Activated CD8-positive, alpha-beta T cell treated with anti-CD3 and anti-CD28 coated beads for 36 hours (primary cell): Measurements from ENCODE around the gene PIK3CB. TPM values are rescaled to one million over a fixed set of nuclear protein-coding genes. Genes with fewer than 3 reads are reported as not detected.
A peak's percentile ranks its signal among the peaks of the same experiment; 100 is the strongest.
"Not testable (repeated sequence)": the region's sequence is repeated elsewhere in the genome, so short reads cannot be mapped to it uniquely, and the experiment has no call there.

Experiments used
- ATAC-seq: fragments of 200-7000 bp; cut with Tn5 transposase; one replicate; pipeline ENCODE4 v1.10.0; 2021; ENCODE audit warnings: mild to moderate bottlenecking, moderate library complexity
- CTCF ChIA-PET: fragments of 350-600 bp; sonication (Branson Sonifier 250); formaldehyde crosslinking; loops from one replicate; lab custom pipeline; 2021; ENCODE audit warnings: antibody characterized with exemption; lab: Charles Lee
- POLR2A ChIA-PET: fragments of 350-600 bp; sonication (Branson Sonifier 250); formaldehyde crosslinking; loops from one replicate; lab custom pipeline; 2021; ENCODE audit warnings: antibody characterized with exemption; lab: Charles Lee
- DNase-seq: peaks from one replicate; pipeline ENCODE4 v3.0.0-alpha.2; 2020
- H3K27ac Mint-ChIP-seq: one replicate; pipeline ENCODE4 v1.8.0; 2021; ENCODE audit warnings: mild to moderate bottlenecking, mixed read lengths
- H3K27me3 Mint-ChIP-seq: one replicate; pipeline ENCODE4 v1.8.0; 2021; ENCODE audit warnings: mixed read lengths
- H3K36me3 Mint-ChIP-seq: one replicate; pipeline ENCODE4 v1.8.0; 2021; ENCODE audit warnings: low read depth, mixed read lengths
- H3K4me1 Mint-ChIP-seq: one replicate; pipeline ENCODE4 v1.8.0; 2021; ENCODE audit warnings: low read depth, mixed read lengths
- H3K4me3 Mint-ChIP-seq: one replicate; pipeline ENCODE4 v1.8.0; 2021; ENCODE audit warnings: mild to moderate bottlenecking, moderate library complexity, mixed read lengths
- H3K9me3 Mint-ChIP-seq: one replicate; pipeline ENCODE4 v1.8.0; 2021; ENCODE audit warnings: mixed read lengths
- intact Hi-C: fragments of 100-400 bp; cut with micrococcal nuclease; formaldehyde crosslinking; loops from one replicate; pipeline ENCODE4 v1.10.0; 2022
- total RNA-seq, 2 experiments: library from RNA; stranded (reverse); gene quantifications; one replicate each; pipeline ENCODE4 v1.2.3, GENCODE V29; 2021
- TF ChIP-seq, protein P1 (sequence below): fragments of 200-600 bp; IDR thresholded peaks from one replicate; pipeline ENCODE4 v1.8.0; 2022; ENCODE audit warnings: antibody characterized with exemption, mild to moderate bottlenecking

PIK3CB gene
- total RNA-seq, 2 experiments from 2014 or later: 12.4 to 13.4 TPM

DNA sequence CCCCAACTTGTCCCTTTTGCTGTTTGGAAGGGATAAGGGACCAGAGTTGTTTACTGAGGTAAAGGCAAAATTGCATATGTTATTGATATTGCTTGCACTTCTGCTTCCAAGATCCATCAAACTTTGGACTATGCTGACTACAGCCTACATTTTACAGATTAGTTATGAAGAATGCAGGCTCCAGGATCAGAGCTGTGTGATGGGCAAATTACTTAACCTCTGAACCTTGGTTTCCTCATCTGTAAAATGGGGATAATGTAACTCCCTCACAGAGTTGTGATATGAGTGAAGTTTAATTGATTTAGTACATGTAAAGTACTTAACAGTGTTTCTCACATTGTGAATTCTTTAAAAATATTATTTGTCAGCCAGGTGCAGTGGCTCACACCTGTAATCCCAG is 210.2 kb downstream of the PIK3CB start:
- CTCF ChIA-PET: interaction anchor here (1.0 to 1.4 kb wide), 2 partner anchors 291 to 299 kb away, joined by 3 read pairs; no protein-coding TSS in a partner anchor
- DNase-seq (no peak), ATAC-seq (no peak)
- H3K27me3 Mint-ChIP-seq: no peaks in the 10 kb centered on the region
- intact Hi-C loops: no loop called here
- H3K27ac Mint-ChIP-seq: no peak overlapping the region
- H3K4me3 Mint-ChIP-seq: no peak overlapping the region
- POLR2A ChIA-PET: no interaction called here
- no peaks in the 10 kb centered on the region for H3K4me1 Mint-ChIP-seq
- H3K36me3 Mint-ChIP-seq: no peaks in the 10 kb centered on the region
- H3K9me3 Mint-ChIP-seq: no peaks in the 10 kb centered on the region
- TF ChIP-seq, protein P1, sequence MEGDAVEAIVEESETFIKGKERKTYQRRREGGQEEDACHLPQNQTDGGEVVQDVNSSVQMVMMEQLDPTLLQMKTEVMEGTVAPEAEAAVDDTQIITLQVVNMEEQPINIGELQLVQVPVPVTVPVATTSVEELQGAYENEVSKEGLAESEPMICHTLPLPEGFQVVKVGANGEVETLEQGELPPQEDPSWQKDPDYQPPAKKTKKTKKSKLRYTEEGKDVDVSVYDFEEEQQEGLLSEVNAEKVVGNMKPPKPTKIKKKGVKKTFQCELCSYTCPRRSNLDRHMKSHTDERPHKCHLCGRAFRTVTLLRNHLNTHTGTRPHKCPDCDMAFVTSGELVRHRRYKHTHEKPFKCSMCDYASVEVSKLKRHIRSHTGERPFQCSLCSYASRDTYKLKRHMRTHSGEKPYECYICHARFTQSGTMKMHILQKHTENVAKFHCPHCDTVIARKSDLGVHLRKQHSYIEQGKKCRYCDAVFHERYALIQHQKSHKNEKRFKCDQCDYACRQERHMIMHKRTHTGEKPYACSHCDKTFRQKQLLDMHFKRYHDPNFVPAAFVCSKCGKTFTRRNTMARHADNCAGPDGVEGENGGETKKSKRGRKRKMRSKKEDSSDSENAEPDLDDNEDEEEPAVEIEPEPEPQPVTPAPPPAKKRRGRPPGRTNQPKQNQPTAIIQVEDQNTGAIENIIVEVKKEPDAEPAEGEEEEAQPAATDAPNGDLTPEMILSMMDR: no peak

DNA sequence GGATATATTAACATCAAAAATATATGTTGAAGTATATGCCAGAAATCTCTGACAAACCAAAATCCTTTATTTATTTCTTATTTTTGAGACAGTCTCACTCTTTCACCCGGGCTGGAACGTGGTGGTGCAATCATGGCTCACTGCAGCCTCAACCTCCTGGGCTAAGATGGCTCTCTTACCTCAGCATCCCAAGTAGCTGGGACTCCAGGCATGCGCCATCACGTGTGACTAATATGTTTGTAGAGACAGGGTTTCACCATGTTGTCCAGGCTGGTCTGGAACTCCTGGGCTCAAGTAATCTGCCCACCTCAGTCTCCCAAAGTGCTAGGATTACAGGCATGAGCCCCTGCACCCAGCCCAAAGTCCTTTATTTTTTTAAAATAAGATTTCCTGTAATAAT is 214.3 kb downstream of the PIK3CB start:
- no peaks in the 10 kb centered on the region for H3K4me1 Mint-ChIP-seq
- CTCF ChIA-PET: interaction anchor here (0.6 to 1.9 kb wide), 4 partner anchors 26 to 295 kb away, joined by 3 to 5 read pairs (median 4); no protein-coding TSS in a partner anchor

DNA sequence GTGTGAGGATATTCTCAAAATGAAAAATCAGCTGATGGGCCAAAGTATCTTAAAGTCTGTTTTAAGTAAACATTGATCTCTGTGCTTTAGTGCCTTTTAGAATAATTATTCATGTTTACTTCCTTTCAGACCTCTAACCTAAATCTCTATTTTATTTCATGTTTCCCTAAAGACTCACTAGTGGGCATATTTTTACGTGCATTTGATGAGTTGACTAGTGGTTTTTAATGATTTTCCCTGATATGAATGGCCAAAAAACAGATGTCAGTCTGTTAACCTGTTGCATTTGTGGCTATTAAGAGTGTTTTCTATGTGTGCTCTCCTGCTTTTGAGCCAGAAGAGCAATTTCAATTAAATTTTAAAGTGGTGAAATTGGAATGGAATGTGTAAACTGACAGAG is 219.3 kb downstream of the PIK3CB start:
- Mint-ChIP-seq H3K36me3 (no peaks in the 10 kb centered on the region), H3K9me3 (no peaks in the 10 kb centered on the region), H3K4me1 (no peaks in the 10 kb centered on the region), H3K27ac (no peak overlapping the region), H3K4me3 (no peak overlapping the region), H3K27me3 (no peaks in the 10 kb centered on the region)
- intact Hi-C loops: no loop called here
- no peak for ATAC-seq
- POLR2A ChIA-PET: no interaction called here
- CTCF ChIA-PET: interaction anchor here (1.0 to 1.9 kb wide), 2 partner anchors 21 to 300 kb away, joined by 3 to 9 read pairs; no protein-coding TSS in a partner anchor
- no peak for DNase-seq
- TF ChIP-seq, protein P1: no peak

More for the DNA sequence above, 214.3 kb downstream of the PIK3CB start:
- TF ChIP-seq, protein P1: no peak
- ATAC-seq (no peak), DNase-seq (no peak)
- POLR2A ChIA-PET: no interaction called here
- Mint-ChIP-seq H3K4me3 (no peak overlapping the region), H3K27me3 (no peaks in the 10 kb centered on the region), H3K27ac (no peak overlapping the region), H3K36me3 (no peaks in the 10 kb centered on the region), H3K9me3 (no peaks in the 10 kb centered on the region)
- intact Hi-C loops: no loop called here

DNA sequence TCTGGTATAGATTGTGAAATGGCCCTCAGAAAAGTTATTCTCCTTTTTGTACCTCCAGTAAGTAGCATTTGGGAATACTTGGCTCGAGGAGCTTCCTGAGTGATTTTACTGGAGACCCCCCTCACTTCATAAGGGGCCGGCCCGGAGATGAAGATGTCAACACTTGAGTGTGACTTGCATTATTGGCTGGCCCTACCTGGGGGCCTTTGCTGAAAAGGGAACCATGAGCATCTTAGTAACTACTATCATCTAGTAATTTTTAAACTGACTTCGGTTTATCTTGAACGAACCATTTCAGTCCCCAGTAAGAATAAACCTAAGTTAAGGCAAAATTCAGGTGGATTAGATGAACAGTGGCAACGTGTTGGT is 224.8 kb downstream of the PIK3CB start:
- CTCF ChIA-PET: interaction anchor here (0.6 to 4.2 kb wide), 4 partner anchors 15 to 502 kb away, joined by 3 to 22 read pairs (median 6); partner anchors contain the start of gene CEP70
- H3K4me3 Mint-ChIP-seq: peak overlapping the region; percentile 76
- TF ChIP-seq, protein P1: no peak

DNA sequence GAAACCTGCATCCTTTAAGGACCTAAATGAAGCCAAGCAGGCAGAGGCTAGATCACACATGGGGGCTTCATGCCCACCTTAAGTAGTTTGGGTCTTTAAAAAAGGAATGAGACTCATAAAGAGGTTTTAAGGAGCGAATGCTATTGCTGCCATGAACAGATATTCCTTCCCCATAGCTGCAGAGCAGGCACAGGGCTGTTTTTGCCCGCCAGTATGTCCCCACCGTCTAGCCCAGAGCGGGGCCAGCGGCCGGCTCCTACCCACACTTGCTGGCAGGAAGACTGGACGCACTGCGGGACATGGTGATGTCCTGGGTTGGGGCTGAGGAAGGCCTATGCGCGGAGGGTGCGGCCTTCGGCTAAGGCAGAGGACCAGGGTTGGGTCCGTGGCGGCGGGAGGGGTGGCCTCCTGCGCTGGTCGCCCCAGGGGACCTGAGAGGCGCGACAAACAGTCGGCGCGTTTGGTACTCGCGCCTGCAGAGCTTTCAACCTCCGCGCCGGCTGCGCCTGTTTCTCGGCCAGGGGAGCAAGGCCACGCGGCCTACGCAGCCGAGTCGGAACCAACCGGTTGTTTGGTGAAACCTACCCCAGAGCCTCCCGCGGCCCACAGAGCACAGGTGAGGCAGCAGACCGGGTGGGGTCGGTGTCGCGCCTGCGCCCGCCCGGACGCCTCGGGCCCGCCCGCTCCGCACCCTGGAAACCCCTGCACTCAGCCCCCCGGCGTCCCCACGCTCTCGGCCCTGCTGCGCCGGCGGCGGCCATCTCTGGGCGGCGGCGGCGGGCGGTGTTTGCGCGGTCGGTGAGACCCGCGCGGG is 226.2 kb downstream of the PIK3CB start, which contains the start of gene FAIM:
Gene FAIM, plus strand, starts transcription at position 450 of the 814 bp plus-strand sequence. CDS start 10,956 bp downstream, outside the sequence.
- no peaks in the 10 kb centered on the region for H3K27me3 Mint-ChIP-seq
- H3K36me3 Mint-ChIP-seq: peaks cover 1% of the 10 kb centered on the region
- peak; percentile 74 for DNase-seq
- peak; percentile 76 for ATAC-seq
- H3K27ac Mint-ChIP-seq: peak within 1 kb of the TSS; percentile 95
- H3K4me1 Mint-ChIP-seq: peaks cover 12% of the 10 kb centered on the region
- TF ChIP-seq, protein P1: no peak
- H3K9me3 Mint-ChIP-seq: no peaks in the 10 kb centered on the region
- intact Hi-C loops: no loop called here
- ChIA-PET CTCF (interaction anchor here (0.7 to 4.2 kb wide), 4 partner anchors 14 to 315 kb away, joined by 3 to 22 read pairs (median 4); partner anchors contain the start of gene CEP70), POLR2A (interaction anchor here (0.6 to 3.3 kb wide), 8 partner anchors 9 to 334 kb away, joined by 3 to 16 read pairs (median 4); partner anchors contain the start of gene CEP70)
- H3K4me3 Mint-ChIP-seq: peak within 1 kb of the TSS; percentile 76

More for the DNA sequence above, 224.8 kb downstream of the PIK3CB start:
- no peaks in the 10 kb centered on the region for H3K9me3 Mint-ChIP-seq
- H3K27ac Mint-ChIP-seq: peak overlapping the region; percentile 95
- POLR2A ChIA-PET: interaction anchor here (1.0 to 3.3 kb wide), 3 partner anchors 16 to 69 kb away, joined by 3 to 16 read pairs (median 4); partner anchors contain the start of gene CEP70
- H3K36me3 Mint-ChIP-seq: peaks cover 1% of the 10 kb centered on the region
- no peaks in the 10 kb centered on the region for H3K27me3 Mint-ChIP-seq
- no peak for DNase-seq
- peaks cover 12% of the 10 kb centered on the region for H3K4me1 Mint-ChIP-seq
- intact Hi-C loops: no loop called here
- ATAC-seq: no peak

DNA sequence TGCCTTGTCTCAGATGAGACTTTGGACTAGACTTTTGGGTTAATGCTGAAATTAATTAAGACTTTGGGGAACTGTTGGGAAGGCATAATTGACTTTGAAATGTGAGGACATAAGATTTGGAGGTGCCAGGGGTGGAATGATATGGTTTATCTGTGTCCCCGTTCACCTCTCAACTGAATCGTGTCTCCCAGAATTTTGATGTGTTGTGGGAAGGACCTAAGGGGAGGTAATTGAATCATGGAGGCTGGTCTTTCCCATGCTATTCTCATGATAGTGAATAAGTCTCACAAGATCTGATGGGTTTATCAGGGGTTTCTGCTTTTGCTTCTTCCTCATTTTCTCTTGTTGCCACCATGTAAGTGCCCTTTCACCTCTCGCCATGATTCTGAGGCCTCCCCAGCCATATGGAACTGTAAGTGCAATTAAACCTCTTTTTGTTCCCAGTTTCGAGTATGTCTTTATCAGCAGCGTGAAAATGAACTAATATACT is 230.6 kb downstream of the PIK3CB start:
- H3K4me3 Mint-ChIP-seq, CTCF ChIA-PET, H3K9me3 Mint-ChIP-seq, intact Hi-C loops, DNase-seq, H3K27me3 Mint-ChIP-seq, ATAC-seq, H3K27ac Mint-ChIP-seq, H3K4me1 Mint-ChIP-seq, H3K36me3 Mint-ChIP-seq, POLR2A ChIA-PET: not testable (repeated sequence)
